Measurements from ENCODE around the gene RARG. TPM values are rescaled to one million over a fixed set of nuclear protein-coding genes. Genes with fewer than 3 reads are reported as not detected.
A peak's percentile ranks its signal among the peaks of the same experiment; 100 is the strongest.

The RARG gene
- total RNA-seq: 10 to 100 TPM; 15.5 to 23.5 TPM

DNA sequence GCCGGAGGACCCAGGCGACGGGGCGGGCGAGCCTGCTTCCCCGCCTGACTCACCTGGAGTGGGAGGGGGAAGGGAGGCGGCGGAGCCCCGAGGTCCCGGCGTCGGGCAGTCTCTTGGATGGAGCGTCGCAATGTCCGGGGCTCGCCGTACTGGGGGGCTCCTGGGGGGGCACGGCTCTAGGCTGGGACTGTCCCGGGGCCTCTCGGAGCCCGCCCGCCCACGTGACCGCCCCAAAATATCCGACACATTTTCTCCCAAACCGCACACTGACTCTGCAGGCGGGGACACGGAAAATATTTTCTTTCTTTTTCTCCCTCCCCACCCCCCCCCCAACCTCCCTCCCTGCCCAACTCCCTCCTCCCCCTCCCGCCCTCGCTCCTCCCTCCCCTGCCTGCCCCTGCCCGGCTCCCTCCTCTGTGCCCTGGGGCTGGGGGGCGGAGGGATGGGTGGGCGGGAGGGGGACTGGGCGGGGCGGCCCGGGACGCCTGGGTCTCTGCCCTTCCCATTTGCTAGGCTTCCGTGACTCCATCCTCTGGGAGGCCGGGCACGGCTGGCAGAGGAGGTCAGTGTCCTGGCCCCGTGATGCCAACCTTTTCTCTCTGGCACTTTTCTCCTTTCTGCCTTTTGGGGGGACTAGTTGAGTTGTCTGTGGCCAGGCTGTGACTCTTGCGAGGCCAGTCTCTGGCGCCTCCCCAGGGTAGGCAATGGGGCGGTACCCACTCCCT lies at the start of gene RARG:
RARG (minus strand) TSS at position 289 of the 725 bp plus-strand sequence. CDS start 4,664 bp downstream, outside the sequence.
- Mint-ChIP-seq H3K36me3 (no peaks in the 10 kb centered on the region), H3K9me3 (no peaks in the 10 kb centered on the region), H3K27ac (peak within 1 kb of the TSS; percentile 45 to 63)
- ATAC-seq (peak; percentile 80 to 83), DNase-seq (ENCODE audit: low spot score in 2 of 2) (peak; percentile 65 to 80)

DNA sequence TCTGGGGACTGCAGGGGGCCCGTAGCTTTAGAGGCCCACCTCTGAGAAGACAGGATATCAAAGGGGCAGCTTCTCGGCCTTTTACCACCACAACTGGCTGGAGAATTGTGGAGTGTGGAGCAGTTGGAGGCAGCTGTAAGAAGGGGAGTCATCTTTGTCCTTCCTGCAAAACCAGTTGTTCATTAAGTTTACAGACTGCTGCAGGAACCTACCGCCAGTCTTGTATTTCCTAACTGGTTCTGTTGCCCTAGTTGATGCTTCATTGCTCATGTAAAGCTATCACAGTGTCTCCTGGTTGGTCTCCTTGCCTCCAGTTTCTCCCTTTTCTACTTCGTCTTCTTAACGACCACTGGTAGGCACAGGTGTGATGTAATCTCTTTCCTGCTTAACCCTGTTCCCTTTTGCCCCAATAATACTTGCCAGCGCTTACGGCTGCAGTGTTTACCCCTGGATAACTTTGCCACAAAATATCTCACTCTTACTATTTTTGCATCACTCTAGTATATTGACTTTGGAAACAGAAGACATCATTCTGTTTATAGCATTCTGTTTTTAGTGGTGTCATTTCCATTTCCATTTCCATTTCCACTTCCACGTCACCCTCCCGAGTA lies 48.0 kb upstream of the RARG start:
- Mint-ChIP-seq H3K9me3 (no peaks in the 10 kb centered on the region), H3K27ac (no peak overlapping the region), H3K36me3 (peaks cover 16 to 53% of the 10 kb centered on the region in 2 donors)
- no peak for ATAC-seq
- DNase-seq (ENCODE audit: low spot score in 2 of 2): no peak

DNA sequence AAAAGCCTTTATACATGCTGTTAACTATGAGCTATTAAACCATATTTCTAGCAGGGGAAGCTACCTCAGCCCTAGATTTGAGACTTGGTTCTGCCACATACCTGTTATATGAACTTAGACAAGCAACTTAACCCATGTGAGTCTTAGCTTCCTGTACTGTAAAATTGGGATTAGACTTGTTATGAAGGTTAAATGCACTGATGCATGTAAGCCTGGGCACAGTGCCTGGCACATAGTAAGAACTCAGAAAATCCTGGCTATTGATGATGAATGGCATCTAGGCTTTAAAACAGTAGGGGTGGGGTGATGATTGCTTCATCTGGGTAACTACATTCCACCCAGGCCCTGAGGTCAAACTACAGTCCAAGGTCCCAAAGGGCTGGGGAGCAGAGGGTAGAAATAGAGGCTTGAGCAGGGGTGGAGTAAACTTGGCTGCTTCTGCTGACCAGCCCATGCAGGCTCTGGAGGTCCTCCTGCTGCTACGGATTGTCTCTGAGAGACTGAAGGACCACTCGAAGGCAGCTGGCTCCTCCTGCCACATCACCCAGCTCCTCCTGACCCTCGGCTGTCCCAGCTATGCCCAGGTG lies 47.4 kb upstream of the RARG start:
- Mint-ChIP-seq H3K9me3 (no peaks in the 10 kb centered on the region), H3K36me3 (peaks cover 16 to 58% of the 10 kb centered on the region in 2 donors), H3K27ac (peak overlapping the region in 1 of 2 donors; percentile 24)
- DNase-seq (ENCODE audit: low spot score in 2 of 2): no peak
- ATAC-seq: no peak

DNA sequence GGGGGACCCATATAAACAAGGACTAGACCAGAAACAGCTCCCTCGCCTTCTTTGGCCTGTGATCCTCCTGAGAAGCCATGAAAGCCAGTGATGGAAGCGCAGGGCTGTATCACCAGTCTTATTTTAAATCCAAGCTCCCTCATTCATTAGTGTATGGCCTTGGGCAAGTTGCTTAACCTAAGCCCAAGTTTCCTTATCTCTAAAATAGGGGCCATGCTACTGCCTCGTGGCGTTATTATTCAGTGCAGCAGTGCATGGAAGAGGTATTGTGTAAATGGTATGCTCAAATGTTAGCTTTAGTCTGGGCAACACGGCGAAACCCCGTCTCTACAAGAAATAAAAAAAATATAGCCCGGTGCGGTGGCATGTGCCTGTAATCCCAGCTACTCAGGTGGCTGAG lies 46.0 kb upstream of the RARG start:
- ATAC-seq (no peak), DNase-seq (ENCODE audit: low spot score in 2 of 2) (no peak)
- Mint-ChIP-seq H3K9me3 (no peaks in the 10 kb centered on the region), H3K36me3 (peaks cover 10 to 49% of the 10 kb centered on the region in 2 donors), H3K27ac (no peak overlapping the region)

DNA sequence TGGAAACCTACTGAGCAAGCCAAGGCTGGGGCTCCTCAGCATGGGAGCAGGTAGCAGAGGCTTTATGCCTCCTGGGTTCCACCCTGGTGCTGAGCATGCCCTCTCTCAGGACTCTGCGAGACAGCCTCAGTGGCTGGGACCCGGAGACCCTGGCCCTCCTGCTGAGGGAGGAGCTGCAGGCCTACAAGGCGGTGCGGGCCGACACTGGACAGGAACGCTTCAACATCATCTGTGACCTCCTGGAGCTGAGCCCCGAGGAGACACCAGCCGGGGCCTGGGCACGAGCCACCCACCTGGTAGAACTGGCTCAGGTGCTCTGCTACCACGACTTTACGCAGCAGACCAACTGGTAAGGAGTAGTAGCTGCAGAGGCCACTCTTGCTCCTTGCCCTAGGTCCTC lies 44.5 kb upstream of the RARG start:
- ATAC-seq (no peak), DNase-seq (ENCODE audit: low spot score in 2 of 2) (no peak)
- Mint-ChIP-seq H3K9me3 (no peaks in the 10 kb centered on the region), H3K27ac (no peak overlapping the region), H3K36me3 (peaks cover 6 to 44% of the 10 kb centered on the region in 2 donors)

DNA sequence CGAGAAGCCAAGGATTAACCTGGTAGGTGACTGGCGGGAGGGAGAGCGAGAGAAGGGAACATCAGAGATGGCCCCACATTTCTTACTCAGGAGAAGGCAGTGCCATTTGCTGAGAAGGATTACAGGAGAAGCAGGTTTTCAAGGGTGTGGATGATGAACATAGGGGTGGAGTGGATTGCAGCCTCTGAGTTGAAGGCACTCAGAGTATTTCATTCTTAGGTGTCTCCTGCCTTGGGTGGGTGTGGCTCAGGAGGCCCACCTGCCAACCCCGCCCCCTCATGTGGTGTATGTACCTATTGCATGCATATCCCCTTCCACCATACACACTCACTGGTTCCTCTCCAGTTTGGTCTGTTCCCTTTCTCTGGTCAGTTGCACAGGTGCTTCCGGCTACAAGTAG lies 42.4 kb upstream of the RARG start:
- H3K27ac Mint-ChIP-seq: no peak overlapping the region
- H3K9me3 Mint-ChIP-seq: no peaks in the 10 kb centered on the region
- ATAC-seq (no peak), DNase-seq (ENCODE audit: low spot score in 2 of 2) (no peak)
- peaks cover 19 to 46% of the 10 kb centered on the region in 2 donors for H3K36me3 Mint-ChIP-seq

DNA sequence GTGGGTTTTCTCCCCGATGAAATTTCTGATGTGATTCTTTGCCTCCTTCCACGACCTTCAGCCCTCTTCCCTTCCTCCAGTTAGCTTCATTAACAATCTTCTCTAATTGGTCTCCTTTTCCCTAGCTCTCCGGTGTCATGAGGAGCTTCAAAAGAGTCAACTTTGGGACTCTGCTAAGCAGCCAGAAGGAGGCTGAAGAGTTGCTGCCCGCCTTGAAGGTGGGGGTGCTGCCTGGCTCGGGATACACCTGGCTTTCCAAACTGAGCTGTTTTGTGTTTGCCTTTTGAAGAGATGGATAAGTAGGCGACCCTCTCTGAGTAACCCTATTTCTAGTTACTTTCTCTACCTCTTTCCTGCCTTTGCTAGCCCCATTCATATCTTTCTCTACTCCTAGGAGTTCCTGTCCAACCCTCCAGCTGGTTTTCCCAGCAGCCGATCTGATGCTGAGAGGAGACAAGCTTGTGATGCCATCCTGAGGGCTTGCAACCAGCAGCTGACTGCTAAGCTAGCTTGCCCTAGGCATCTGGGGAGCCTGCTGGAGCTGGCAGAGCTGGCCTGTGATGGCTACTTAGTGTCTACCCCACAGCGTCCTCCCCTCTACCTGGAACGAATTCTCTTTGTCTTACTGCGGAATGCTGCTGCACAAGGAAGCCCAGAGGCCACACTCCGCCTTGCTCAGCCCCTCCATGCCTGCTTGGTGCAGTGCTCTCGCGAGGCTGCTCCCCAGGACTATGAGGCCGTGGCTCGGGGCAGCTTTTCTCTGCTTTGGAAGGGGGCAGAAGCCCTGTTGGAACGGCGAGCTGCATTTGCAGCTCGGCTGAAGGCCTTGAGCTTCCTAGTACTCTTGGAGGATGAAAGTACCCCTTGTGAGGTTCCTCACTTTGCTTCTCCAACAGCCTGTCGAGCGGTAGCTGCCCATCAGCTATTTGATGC lies 36.9 kb upstream of the RARG start:
- Mint-ChIP-seq H3K36me3 (peaks cover 26 to 36% of the 10 kb centered on the region in 2 donors), H3K9me3 (no peaks in the 10 kb centered on the region), H3K27ac (peak overlapping the region; percentile 94 to 100)
- no peak for DNase-seq (ENCODE audit: low spot score in 2 of 2)
- peak; percentile 7 to 10 for ATAC-seq

DNA sequence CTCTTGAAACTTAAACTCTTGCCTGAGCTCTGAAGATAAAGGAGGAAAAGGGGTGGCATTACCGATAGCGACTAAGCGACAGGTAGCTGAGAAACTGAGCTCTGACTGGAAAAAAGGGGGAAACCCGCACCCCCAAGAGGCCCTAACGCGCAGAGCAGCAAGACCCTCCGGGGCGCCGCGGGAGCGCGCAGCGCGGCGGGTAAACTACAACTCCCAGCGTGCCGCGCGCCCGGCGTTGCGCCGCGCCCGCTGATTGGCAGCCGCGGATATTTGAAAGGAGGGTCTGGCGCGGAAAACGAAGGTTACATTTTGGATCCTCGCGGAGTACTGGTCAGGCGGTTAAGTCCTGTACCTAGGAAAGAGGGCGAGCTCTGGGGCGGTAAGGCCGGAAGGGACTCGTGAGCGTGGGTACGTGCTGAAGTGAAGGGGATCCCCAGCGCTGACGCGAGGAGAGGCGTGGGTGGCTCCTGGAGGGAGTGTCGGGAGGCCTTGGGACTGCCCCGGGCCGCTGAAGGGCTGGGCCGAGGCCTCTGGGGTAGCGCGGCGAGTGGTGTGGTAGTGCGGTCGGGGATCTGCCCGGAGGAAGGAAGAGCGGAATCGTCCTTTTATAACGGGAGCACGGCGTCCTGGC lies 36.1 kb upstream of the RARG start, which contains the start of gene ESPL1:
ESPL1 (plus strand) TSS at position 301 of the 631 bp plus-strand sequence. CDS start 468 bp downstream, outside the sequence.
- Mint-ChIP-seq H3K36me3 (peaks cover 26 to 35% of the 10 kb centered on the region in 2 donors), H3K9me3 (no peaks in the 10 kb centered on the region), H3K27ac (peak within 1 kb of the TSS; percentile 94 to 100)
- ATAC-seq (peak; percentile 93 to 95), DNase-seq (ENCODE audit: low spot score in 2 of 2) (peak; percentile 83 to 95)

DNA sequence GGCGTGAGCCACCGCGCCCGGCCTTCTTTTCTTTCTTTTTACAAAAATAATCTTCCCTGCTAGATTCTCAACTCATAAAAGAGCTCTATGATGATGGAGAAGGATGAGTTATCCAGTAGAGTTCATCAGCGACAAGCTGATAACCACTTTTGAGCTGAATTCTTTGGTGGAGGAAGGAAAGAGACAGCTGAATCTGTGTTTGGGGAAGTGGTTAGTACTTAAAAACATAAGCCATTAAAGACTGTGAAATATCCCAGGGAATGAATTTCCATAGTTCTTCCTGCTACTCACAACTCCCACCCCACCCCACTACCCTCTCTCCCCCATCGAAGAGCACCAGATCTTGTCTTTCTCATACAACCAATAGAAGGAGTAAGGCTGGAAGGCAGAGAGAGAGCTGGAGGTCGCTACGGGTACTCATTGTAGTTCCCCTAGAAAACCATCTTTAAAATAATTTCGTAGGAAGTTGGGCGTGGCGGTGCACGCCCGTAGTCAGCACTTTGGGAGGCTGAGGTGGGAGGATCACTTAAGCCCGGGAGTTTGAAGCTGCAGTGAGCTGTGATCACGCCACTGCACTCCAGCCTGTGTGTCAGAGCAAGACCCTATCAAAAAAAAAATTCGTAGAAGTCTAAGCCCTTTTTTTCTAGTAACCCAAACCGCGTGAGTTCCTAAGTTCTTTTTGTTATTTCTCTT lies 35.4 kb upstream of the RARG start:
- Mint-ChIP-seq H3K27ac (peak overlapping the region; percentile 94 to 100), H3K9me3 (no peaks in the 10 kb centered on the region), H3K36me3 (peaks cover 26 to 35% of the 10 kb centered on the region in 2 donors)
- DNase-seq (ENCODE audit: low spot score in 2 of 2) (no peak), ATAC-seq (peak; percentile 48 to 57)

DNA sequence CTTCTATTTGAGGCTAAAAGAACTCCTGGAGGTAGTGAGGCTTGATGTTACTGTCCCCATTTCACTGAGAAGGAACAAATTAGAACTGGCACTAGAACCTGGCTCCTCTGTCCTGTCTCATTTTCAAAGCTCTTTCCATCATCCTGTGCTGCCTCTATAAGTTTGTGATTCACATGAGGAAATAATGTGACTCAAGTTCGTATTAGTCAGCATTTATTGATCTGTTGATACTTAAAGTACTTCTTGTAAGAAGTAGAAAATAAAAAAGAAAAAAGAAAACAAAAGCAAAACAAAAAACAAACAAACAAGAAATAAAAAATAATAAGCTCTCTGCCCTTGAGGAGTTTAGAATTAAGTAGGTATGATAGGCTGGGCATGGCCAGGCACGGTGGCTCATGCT lies 33.8 kb upstream of the RARG start:
- Mint-ChIP-seq H3K27ac (peak overlapping the region in 1 of 2 donors; percentile 5), H3K36me3 (peaks cover 26 to 28% of the 10 kb centered on the region in 2 donors), H3K9me3 (no peaks in the 10 kb centered on the region)
- DNase-seq (ENCODE audit: low spot score in 2 of 2) (no peak), ATAC-seq (no peak)

DNA sequence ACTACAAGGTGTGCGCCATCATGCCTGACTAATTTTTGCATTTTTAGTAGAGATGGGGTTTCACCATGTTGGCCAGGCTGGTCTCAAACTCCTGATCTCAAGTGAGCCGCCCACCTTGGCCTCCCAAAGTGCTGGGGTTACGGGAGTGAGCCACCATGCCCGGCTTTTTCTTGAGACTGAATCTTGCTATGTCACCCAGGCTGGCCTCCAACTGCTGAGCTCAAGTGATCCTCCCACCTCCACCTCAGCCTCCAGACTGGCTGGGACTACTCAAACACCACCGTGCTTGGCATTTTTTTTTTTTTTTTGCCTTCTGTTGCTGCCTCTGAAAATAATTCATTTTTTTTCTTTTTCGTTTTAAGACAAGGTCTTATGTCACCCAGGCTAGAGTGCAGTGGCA lies 27.9 kb upstream of the RARG start:
- Mint-ChIP-seq H3K9me3 (no peaks in the 10 kb centered on the region), H3K27ac (no peak overlapping the region), H3K36me3 (no peaks in the 10 kb centered on the region)
- ATAC-seq (no peak), DNase-seq (ENCODE audit: low spot score in 2 of 2) (no peak)

DNA sequence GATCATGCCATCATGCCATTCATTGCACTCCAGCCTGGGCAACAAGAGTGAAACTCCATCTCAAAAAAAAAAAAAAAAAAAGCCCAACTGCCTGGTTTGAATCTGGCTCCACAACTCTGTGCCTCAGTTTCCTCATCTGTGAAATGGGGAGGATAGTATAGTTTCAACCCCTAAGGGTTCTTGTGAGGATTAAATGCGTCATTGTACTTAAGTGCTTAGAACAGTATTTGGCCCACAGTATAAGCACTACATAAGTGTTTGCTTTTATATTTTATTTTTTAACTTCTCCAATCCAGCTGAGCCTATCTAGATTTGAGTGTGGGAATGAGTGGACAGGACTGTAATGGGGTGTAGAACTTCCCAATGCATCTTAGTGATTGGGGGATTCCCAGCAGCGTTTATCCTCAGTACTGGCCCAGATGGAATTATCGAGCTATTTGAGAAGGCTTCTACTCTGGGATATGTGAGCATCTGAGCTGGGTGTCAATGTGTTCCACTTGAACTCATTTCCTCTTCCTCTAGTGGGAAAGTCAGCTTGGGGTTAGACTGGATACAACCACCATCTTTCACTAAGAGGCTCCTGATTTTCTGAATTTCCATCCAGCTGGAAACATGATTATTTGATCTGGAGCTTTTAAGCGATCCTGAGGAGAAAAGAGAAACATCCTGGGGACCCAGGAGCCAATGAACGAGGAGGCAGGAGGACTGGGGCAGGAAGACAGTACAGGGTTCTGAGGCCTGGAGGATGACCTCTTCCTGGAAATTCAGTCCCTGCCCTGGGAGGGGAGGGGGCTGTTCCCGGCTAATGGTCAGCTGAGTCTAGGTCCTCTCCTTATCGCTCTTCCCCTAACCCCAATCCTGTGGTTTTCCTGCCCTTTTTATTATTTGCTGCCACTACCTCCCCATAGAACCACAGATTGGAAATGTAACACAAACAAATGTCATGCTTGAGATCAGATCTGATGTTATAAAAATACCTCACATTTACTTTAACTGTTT lies 26.8 kb upstream of the RARG start:
- H3K36me3 Mint-ChIP-seq: peaks cover 0 to 6% of the 10 kb centered on the region in 2 donors
- H3K27ac Mint-ChIP-seq: peak overlapping the region in 1 of 2 donors; percentile 13
- no peaks in the 10 kb centered on the region for H3K9me3 Mint-ChIP-seq
- ATAC-seq (no peak), DNase-seq (ENCODE audit: low spot score in 2 of 2) (no peak)

DNA sequence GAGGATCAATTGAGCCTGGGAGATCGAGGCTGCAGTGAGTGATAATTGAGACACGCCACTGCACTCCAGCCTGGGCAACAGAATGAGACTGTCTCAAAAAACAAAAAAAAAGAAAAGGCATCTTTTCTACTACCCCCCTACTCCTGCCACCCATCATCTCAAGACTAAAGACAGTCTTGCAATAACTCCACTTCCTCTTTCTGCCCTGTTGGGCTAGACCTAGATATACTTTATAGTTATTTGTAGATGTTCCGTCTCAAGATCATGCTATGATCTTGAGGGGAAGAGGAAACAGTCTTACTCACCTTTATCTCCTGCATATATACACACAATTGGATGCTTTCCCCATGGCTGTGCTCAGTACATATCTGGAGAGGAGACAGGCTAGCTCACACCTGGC lies 24.0 kb upstream of the RARG start:
- ATAC-seq: no peak
- H3K36me3 Mint-ChIP-seq: peaks cover 8 to 20% of the 10 kb centered on the region in 2 donors
- no peaks in the 10 kb centered on the region for H3K9me3 Mint-ChIP-seq
- DNase-seq (ENCODE audit: low spot score in 2 of 2): no peak
- H3K27ac Mint-ChIP-seq: peak overlapping the region; percentile 6 to 66

DNA sequence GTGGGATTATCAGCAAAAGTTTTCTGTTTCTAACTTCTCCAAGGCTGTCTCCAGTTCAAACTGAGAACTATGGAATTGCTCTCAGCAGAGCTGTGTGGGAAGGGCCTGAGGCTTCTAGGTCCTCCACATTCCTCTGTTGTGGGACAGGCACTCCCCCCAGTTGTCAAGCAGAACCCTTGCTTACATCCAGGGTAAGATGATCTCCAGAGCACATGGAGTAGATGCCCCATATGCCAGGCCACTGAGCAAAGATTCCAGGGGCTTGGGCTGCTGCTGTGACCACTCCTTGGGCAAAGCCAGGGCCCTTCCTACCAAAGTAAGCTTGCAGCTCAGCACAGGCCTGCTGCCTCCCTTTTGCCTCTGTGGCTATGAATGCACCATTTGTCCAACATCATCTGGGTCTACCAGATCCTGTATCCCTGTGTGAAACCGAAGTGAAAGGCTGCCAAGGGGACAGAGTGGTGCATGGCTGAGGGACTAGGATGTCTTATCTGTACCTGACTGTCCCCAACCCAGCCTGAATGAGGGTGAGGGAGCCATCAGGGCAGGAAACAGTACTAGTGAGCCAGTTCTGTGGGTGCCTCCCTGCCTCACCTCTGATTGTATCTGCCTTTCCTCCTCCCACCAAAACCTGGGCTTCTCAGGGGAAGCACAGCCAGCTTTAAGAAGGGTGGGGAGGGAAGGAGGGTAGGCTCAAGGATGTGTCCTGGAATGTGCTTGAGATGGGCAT lies 23.0 kb upstream of the RARG start:
- Mint-ChIP-seq H3K36me3 (peaks cover 8 to 20% of the 10 kb centered on the region in 2 donors), H3K27ac (peak overlapping the region; percentile 38 to 66), H3K9me3 (no peaks in the 10 kb centered on the region)
- ATAC-seq (no peak), DNase-seq (ENCODE audit: low spot score in 2 of 2) (no peak)

All from activated naive CD4-positive, alpha-beta T cell treated with anti-CD3 and anti-CD28 coated beads, Interleukin-2, amount 50 U/mL, for 72 hours (primary cell).